Measurements from ENCODE around the gene RBM39. TPM values are rescaled to one million over a fixed set of nuclear protein-coding genes. Genes with fewer than 3 reads are reported as not detected.
"Not testable (repeated sequence)": the region's sequence is repeated elsewhere in the genome, so short reads cannot be mapped to it uniquely, and the experiment has no call there.

Gene RBM39
- total RNA-seq (100 to 1,000 TPM; 349 to 352 TPM), polyA plus RNA-seq (157 TPM)

- Mint-ChIP-seq H3K4me1 (peaks cover 46 to 60% (median 55%) of the 10 kb centered on the region in 3 donors), H3K4me3 (peak within 1 kb of the TSS; percentile 95 to 100 (median 99)), H3K27me3 (peaks cover 0 to 5% of the 10 kb centered on the region in 2 donors), H3K27ac (peak within 1 kb of the TSS; percentile 97 to 100 (median 100)), H3K9me3 (peaks cover 0 to 2% (median 0%) of the 10 kb centered on the region in 5 donors), H3K36me3 (peaks cover 17 to 53% (median 28%) of the 10 kb centered on the region in 3 donors)
- DNase-seq, result peak; percentile 98 to 100 (median 99)
- H3K9me3 ChIP-seq (ENCODE audit: low read length), result no peaks in the 10 kb centered on the region
- H3K4me3 ChIP-seq (ENCODE audit: low read length), result peak within 1 kb of the TSS; percentile 91
- ChIA-PET POLR2A (interaction anchor here (0.6 to 7.1 kb wide), 28 partner anchors 8 to 719 kb away, joined by 3 to 337 read pairs (median 4); partner anchors contain the start of genes CEP250, CPNE1, ERGIC3 and NFS1), CTCF (interaction anchor here (0.8 to 4.6 kb wide), 26 partner anchors 12 to 287 kb away, joined by 3 to 90 read pairs (median 4); partner anchors contain the start of genes CEP250, PHF20 and SCAND1)
- peak within 1 kb of the TSS; percentile 99 for H3K27ac ChIP-seq (ENCODE audit: low read depth, low read length)
- peaks cover 18% of the 10 kb centered on the region for H3K36me3 ChIP-seq (ENCODE audit: insufficient read depth, low read length)
- H3K27me3 ChIP-seq (ENCODE audit: insufficient read depth, low read length, poor library complexity, severe bottlenecking), result no peaks in the 10 kb centered on the region
- peaks cover 50% of the 10 kb centered on the region for H3K4me1 ChIP-seq (ENCODE audit: insufficient read depth, low read length)
Measured at GRCh38 chr20:35741892-35742740, at the start of gene RBM39. Gene RBM39, minus strand, starts transcription at chr20:35742260. Its CDS starts 1,386 bp downstream, at chr20:35740874.

DNA sequence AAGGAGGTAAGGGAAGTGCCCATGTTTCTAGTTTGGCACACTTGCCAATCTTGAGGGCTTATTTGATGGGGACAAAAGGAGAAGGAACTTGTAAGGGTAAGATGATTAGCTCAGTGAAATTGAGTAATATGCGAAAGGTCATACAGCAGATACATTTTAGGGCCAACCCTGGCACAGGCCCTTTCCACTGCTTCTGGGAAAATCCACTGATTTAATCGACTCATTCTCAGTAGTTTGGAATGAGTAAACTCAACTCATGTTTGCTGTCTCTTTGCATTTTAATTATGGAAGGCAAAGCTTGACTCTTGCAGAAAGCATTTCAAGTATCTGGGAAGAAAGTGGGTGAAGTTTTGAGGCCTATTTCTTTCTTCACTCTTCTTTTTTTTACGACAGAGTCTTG lies 49.8 kb upstream of the RBM39 start:
- Histone ChIP-seq H3K4me1 (ENCODE audit: insufficient read depth, low read length) (peaks cover 9% of the 10 kb centered on the region), H3K36me3 (ENCODE audit: insufficient read depth, low read length) (no peaks in the 10 kb centered on the region), H3K27ac (ENCODE audit: low read depth, low read length) (no peak overlapping the region), H3K9me3 (ENCODE audit: low read length) (no peaks in the 10 kb centered on the region), H3K4me3 (ENCODE audit: low read length) (no peak overlapping the region), H3K27me3 (ENCODE audit: insufficient read depth, low read length, poor library complexity, severe bottlenecking) (no peaks in the 10 kb centered on the region)
- CTCF ChIA-PET, result no interaction called here
- Mint-ChIP-seq H3K36me3 (peaks cover 0 to 32% (median 0%) of the 10 kb centered on the region in 3 donors), H3K27me3 (no peaks in the 10 kb centered on the region), H3K4me1 (peaks cover 21 to 56% (median 35%) of the 10 kb centered on the region in 3 donors), H3K4me3 (no peak overlapping the region), H3K9me3 (no peaks in the 10 kb centered on the region), H3K27ac (peak overlapping the region in 6 of 8 donors; percentile 21 to 72 (median 44))
- POLR2A ChIA-PET, result interaction anchor here (0.7 kb wide), 1 partner anchor 50 kb away, joined by 3 read pairs; the partner anchor contains the start of gene RBM39
- DNase-seq, result no peak

- Mint-ChIP-seq H3K36me3 (peaks cover 0 to 35% (median 0%) of the 10 kb centered on the region in 3 donors), H3K9me3 (no peaks in the 10 kb centered on the region), H3K27ac (no peak overlapping the region), H3K27me3 (no peaks in the 10 kb centered on the region), H3K4me1 (peaks cover 16 to 54% (median 28%) of the 10 kb centered on the region in 3 donors), H3K4me3 (no peak overlapping the region)
- H3K36me3 ChIP-seq (ENCODE audit: insufficient read depth, low read length), result no peaks in the 10 kb centered on the region
- DNase-seq, result no peak
- POLR2A ChIA-PET, result no interaction called here
- H3K4me1 ChIP-seq (ENCODE audit: insufficient read depth, low read length), result peaks cover 3% of the 10 kb centered on the region
- no peaks in the 10 kb centered on the region for H3K27me3 ChIP-seq (ENCODE audit: insufficient read depth, low read length, poor library complexity, severe bottlenecking)
- H3K4me3 ChIP-seq (ENCODE audit: low read length), result no peak overlapping the region
- CTCF ChIA-PET, result no interaction called here
- no peaks in the 10 kb centered on the region for H3K9me3 ChIP-seq (ENCODE audit: low read length)
- H3K27ac ChIP-seq (ENCODE audit: low read depth, low read length), result no peak overlapping the region
Measured at GRCh38 chr20:35791097-35791496, 49.0 kb upstream of the RBM39 start.

DNA sequence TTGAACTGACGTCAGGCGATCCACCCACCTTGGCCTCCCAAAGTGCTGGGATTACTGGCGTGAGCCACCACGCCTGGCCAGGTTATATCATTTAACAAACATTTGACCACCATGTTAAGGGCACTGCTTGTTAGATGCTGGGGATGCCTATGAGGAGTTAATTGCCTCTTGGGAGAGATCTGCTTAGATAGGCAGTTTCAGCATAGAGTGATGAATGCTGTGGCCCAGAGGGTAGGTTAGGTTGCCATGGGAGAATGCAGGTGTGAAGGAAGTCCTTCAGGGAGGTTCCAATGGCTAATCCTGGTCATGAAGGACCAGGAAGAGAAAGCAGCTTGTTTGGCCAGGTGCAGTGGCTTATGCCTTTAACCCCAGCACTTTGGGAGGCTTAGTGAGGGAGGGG lies 46.7 kb upstream of the RBM39 start:
- Mint-ChIP-seq H3K9me3 (no peaks in the 10 kb centered on the region), H3K27ac (peak overlapping the region in 2 of 8 donors; percentile 45 to 70), H3K36me3 (peaks cover 0 to 34% (median 0%) of the 10 kb centered on the region in 3 donors), H3K27me3 (no peaks in the 10 kb centered on the region), H3K4me3 (no peak overlapping the region), H3K4me1 (peaks cover 8 to 38% (median 23%) of the 10 kb centered on the region in 3 donors)
- ChIA-PET POLR2A (interaction anchor here (1.1 kb wide), 2 partner anchors 35 to 45 kb away, joined by 4 to 5 read pairs; no protein-coding TSS in a partner anchor), CTCF (no interaction called here)
- DNase-seq, result no peak
- no peaks in the 10 kb centered on the region for H3K36me3 ChIP-seq (ENCODE audit: insufficient read depth, low read length)
- no peaks in the 10 kb centered on the region for H3K4me1 ChIP-seq (ENCODE audit: insufficient read depth, low read length)
- H3K27me3 ChIP-seq (ENCODE audit: insufficient read depth, low read length, poor library complexity, severe bottlenecking), result no peaks in the 10 kb centered on the region
- H3K27ac ChIP-seq (ENCODE audit: low read depth, low read length), result no peak overlapping the region
- H3K9me3 ChIP-seq (ENCODE audit: low read length), result no peaks in the 10 kb centered on the region
- no peak overlapping the region for H3K4me3 ChIP-seq (ENCODE audit: low read length)

DNA sequence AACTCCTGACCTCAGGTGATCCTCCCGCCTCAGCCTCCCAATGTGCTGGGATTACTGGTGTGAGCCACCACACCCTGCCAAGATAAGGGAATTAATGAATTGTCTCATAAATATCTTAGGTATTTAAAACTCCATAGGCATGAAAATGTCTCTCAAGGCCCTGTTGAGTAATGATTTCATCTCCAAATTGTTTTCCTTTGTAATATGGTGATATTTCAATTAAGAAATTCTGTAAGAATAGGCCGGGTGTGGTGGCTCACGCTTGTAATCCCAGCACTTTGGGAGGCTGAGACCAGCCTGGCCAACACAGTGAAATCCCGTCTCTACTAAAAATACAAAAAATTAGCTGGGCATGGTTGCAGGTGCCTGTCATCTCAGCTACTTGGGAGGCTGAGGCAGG lies 43.5 kb upstream of the RBM39 start:
- CTCF ChIA-PET, result interaction anchor here (1.2 kb wide), 1 partner anchor 43 kb away, joined by 4 read pairs; no protein-coding TSS in a partner anchor
- POLR2A ChIA-PET; H3K9me3 ChIP-seq (ENCODE audit: low read length); H3K27ac Mint-ChIP-seq; H3K27me3 ChIP-seq (ENCODE audit: insufficient read depth, low read length, poor library complexity, severe bottlenecking); H3K27me3 Mint-ChIP-seq; H3K4me3 ChIP-seq (ENCODE audit: low read length); H3K9me3 Mint-ChIP-seq; H3K36me3 ChIP-seq (ENCODE audit: insufficient read depth, low read length); DNase-seq; H3K4me1 ChIP-seq (ENCODE audit: insufficient read depth, low read length); H3K4me3 Mint-ChIP-seq; H3K27ac ChIP-seq (ENCODE audit: low read depth, low read length): not testable (repeated sequence)
- H3K36me3 Mint-ChIP-seq, result peaks cover 0 to 43% (median 2%) of the 10 kb centered on the region in 3 donors
- H3K4me1 Mint-ChIP-seq, result peaks cover 7 to 34% (median 17%) of the 10 kb centered on the region in 3 donors

GRCh38 chr20:35783811-35784210 lies 41.8 kb upstream of the RBM39 start:
- POLR2A ChIA-PET, result not testable (repeated sequence)
- H3K36me3 Mint-ChIP-seq, result peaks cover 0 to 43% (median 6%) of the 10 kb centered on the region in 3 donors

GRCh38 chr20:35776513-35777101 lies 34.5 kb upstream of the RBM39 start:
- peak overlapping the region in 5 of 7 donors; percentile 6 to 62 (median 46) for H3K4me3 Mint-ChIP-seq
- H3K27ac ChIP-seq (ENCODE audit: low read depth, low read length), result no peak overlapping the region
- no peaks in the 10 kb centered on the region for H3K27me3 ChIP-seq (ENCODE audit: insufficient read depth, low read length, poor library complexity, severe bottlenecking)
- ChIA-PET POLR2A (interaction anchor here (0.7 to 1.7 kb wide), 2 partner anchors 9 to 33 kb away, joined by 4 to 15 read pairs; no protein-coding TSS in a partner anchor), CTCF (interaction anchor here (0.9 to 2.5 kb wide), 5 partner anchors 33 to 313 kb away, joined by 3 to 7 read pairs (median 3); partner anchors contain the start of gene RBM39)
- H3K27me3 Mint-ChIP-seq, result peaks cover 0 to 1% of the 10 kb centered on the region in 2 donors
- H3K36me3 ChIP-seq (ENCODE audit: insufficient read depth, low read length), result no peaks in the 10 kb centered on the region
- peak overlapping the region; percentile 81 to 98 (median 89) for H3K27ac Mint-ChIP-seq
- peaks cover 0 to under 1% (median 0%) of the 10 kb centered on the region in 5 donors for H3K9me3 Mint-ChIP-seq
- H3K4me1 ChIP-seq (ENCODE audit: insufficient read depth, low read length), result peaks cover 54% of the 10 kb centered on the region
- no peaks in the 10 kb centered on the region for H3K9me3 ChIP-seq (ENCODE audit: low read length)
- H3K4me3 ChIP-seq (ENCODE audit: low read length), result no peak overlapping the region
- peaks cover 56 to 79% (median 71%) of the 10 kb centered on the region in 3 donors for H3K4me1 Mint-ChIP-seq
- no peak for DNase-seq
- H3K36me3 Mint-ChIP-seq, result peaks cover 5 to 52% (median 10%) of the 10 kb centered on the region in 3 donors

More at GRCh38 chr20:35783811-35784210, 41.8 kb upstream of the RBM39 start:
- DNase-seq; H3K4me3 Mint-ChIP-seq; H3K4me3 ChIP-seq (ENCODE audit: low read length); H3K27ac Mint-ChIP-seq; H3K36me3 ChIP-seq (ENCODE audit: insufficient read depth, low read length); H3K9me3 Mint-ChIP-seq; H3K27me3 Mint-ChIP-seq; H3K9me3 ChIP-seq (ENCODE audit: low read length); H3K27me3 ChIP-seq (ENCODE audit: insufficient read depth, low read length, poor library complexity, severe bottlenecking); H3K4me1 ChIP-seq (ENCODE audit: insufficient read depth, low read length); CTCF ChIA-PET; H3K27ac ChIP-seq (ENCODE audit: low read depth, low read length): not testable (repeated sequence)
- H3K4me1 Mint-ChIP-seq, result peaks cover 11 to 40% (median 19%) of the 10 kb centered on the region in 3 donors
